Measurements from ENCODE around the gene TCP11.

Gene TCP11

DNA sequence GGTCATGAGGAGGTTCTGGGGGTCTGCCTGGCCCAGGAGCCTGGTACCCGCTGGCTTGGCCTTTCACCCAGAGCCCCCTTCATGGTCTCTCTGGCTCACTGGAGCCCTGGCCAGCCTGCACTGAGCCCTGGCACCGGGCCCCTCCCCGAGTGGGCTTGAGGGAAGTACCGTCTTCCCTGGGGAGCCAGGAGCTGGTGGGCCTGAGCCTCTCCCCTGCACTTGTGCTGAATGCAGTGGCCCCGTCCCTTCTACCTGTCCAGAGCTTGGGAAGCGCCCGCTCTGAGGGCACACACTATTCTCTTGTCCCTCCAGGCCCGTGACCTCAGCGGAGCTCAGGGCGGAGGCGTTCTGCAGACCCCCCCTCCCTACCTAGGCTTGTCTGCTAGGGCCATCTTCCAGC is 62.2 kb downstream of the TCP11 start:
- DNase-seq, result no peak

- DNase-seq, result no peak
These were observed 62.8 kb downstream of the TCP11 start for GRCh38 chr6:35078226-35078850.

DNA sequence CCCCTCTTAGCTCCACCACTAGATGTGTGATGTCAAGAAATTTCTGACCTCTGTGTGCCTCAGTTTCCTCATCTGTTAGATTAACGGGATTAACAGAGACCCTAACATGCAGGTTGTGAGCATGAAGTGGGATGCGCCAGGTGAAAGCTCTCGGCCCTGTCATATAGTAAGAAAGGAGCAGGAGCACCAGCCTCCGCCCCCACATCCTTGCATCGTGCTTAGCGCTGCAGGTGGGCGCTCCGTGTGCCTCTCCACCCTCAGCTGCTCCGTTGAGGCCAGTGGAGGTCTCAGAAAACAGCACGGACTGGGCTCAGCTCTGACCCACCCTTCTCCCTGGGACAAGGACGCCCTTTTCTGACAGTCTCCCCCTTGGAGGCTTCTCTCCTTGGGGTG is 63.4 kb downstream of the TCP11 start:
- DNase-seq, result no peak

- no peak for DNase-seq
These were observed 64.0 kb downstream of the TCP11 start for GRCh38 chr6:35076997-35077712.

GRCh38 chr6:35073766-35074471 is 67.2 kb downstream of the TCP11 start:
- DNase-seq, result no peak

DNA sequence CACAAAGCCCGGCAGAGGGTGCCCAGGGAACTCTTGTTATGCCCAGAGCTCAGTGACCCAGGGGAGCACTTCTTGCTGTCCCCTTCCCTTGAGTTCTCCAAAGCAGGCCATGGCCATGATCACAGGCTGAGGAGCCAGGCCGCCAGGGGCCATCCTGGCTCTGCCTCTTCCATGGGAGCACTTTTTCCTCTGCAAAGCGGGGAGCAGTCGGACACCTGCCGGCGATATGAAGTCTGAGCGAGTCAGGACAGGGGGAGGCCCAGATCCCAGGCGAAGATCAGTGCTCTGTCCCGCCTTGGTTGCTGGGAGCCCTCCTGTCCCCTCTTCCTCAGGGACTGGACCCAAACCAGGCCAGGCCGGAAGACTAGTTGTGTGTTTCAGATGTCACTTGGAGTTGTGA is 67.9 kb downstream of the TCP11 start:
- no peak for DNase-seq

- DNase-seq, result no peak
These were observed 68.5 kb downstream of the TCP11 start for GRCh38 chr6:35072698-35073055.

GRCh38 chr6:35072051-35072697 is 69.0 kb downstream of the TCP11 start:
- DNase-seq, result no peak

GRCh38 chr6:35071347-35071994 is 69.7 kb downstream of the TCP11 start:
- no peak for DNase-seq

DNA sequence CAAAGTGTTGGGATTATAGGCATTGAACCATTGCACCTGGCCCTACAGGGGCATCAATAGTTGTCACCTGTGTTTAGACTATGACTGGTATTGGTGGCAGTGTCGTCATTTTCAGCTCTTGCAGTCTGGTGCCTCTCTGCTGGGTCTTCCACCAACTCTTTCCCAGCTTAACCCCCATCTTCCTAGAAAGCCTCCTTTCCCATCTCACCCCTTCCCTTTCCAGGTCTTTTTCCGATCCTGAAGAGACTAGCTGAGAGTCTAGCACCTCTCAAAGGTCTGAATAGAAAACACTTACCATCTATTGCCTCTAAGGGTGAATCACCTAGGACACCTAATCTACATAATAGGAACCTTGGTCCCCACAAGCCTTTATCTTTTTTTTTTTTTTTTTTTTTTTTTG is 71.0 kb downstream of the TCP11 start:
- no peak for DNase-seq

DNA sequence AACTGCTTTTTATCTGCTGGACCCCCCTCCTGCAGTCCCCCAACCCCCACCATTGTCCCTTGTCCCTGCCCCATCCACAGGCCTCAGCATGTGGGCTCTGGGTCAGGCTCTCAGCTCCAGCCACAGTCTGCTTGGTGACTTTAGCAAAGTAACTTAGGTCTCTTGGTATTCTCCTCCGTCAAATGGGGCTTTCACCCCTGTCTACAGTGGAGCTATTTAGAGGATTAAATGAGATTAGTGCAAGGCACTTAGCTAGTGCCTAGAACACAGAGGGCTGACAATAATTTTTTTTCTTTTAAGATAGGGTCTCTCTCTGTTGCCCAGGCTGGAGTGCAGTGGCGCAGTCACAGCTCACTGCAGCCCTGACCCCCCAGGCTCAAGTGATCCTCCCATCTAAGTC is 71.9 kb downstream of the TCP11 start:
- DNase-seq, result no peak

DNA sequence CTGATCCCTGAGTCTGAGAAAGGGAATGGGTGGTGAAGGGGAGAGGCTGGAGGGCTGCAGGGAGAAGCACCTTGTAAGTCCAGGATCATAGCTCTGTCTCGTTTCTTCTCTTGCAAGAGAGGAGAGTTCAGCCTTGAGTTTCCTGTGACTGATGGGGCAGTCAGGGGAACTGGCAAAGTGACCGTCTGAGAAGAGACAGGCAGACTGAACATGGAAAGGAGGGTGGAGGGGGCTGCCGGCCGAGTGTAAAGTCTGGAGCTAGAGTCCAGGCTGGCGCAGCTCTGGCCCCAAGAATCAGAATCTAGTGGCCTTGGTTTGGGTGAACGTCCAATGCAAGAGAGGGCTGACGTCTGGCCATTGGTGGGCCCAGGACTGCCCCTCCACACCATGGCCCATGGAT is 72.5 kb downstream of the TCP11 start:
- no peak for DNase-seq

- no peak for DNase-seq
These were observed 72.9 kb downstream of the TCP11 start for GRCh38 chr6:35068206-35068605.

All from DMS 273 treated with DMSO at 0.1 percent for 48 hours (cell line).